SK-N-SH treated with all-trans-retinoic acid at 6 μM for 48 hours (cell line): ENCODE measurements around the gene ABHD17C.

Experiments
- ATAC-seq: fragments of 200-7000 bp; cut with Tn5 transposase; 3 replicates; pipeline ENCODE4 v1.9.1; 2020; ENCODE audit warnings: mild to moderate bottlenecking, moderate library complexity
- BACH2 ChIP-seq: fragments of 250-450 bp; sonication (Bioruptor Pico); IDR thresholded peaks from 2 replicates; pipeline ENCODE4 v1.9.0; 2021; ENCODE audit warnings: mild to moderate bottlenecking, borderline replicate concordance
- CREB5 ChIP-seq: fragments of 250-450 bp; sonication (Bioruptor Pico); IDR thresholded peaks from 2 replicates; pipeline ENCODE4 v1.5.1; 2020; ENCODE audit warnings: low read depth, mild to moderate bottlenecking, moderate library complexity
- CSDC2 ChIP-seq: fragments of 250-450 bp; sonication (Bioruptor Pico); IDR thresholded peaks from 2 replicates; pipeline ENCODE4 v1.5.0; 2020; ENCODE audit warnings: mild to moderate bottlenecking, moderate library complexity
- CSRNP3 ChIP-seq: fragments of 250-450 bp; sonication (Bioruptor Pico); IDR thresholded peaks from 2 replicates; pipeline ENCODE4 v1.5.1; 2021; ENCODE audit warnings: mild to moderate bottlenecking, moderate library complexity
- ESRRG ChIP-seq: fragments of 250-450 bp; sonication (Bioruptor Pico); IDR thresholded peaks from 2 replicates; pipeline ENCODE4 v1.6.1; 2021; ENCODE audit warnings: mild to moderate bottlenecking
- GLIS3 ChIP-seq: fragments of 250-450 bp; sonication (Bioruptor Pico); IDR thresholded peaks from 2 replicates; pipeline ENCODE4 v1.5.0; 2020; ENCODE audit warnings: mild to moderate bottlenecking, moderate library complexity
- ISL1 ChIP-seq: fragments of 250-450 bp; sonication (Bioruptor Pico); IDR thresholded peaks from 2 replicates; pipeline ENCODE4 v2.1.2; 2022; ENCODE audit warnings: mild to moderate bottlenecking, moderate library complexity
- OSR1 ChIP-seq: fragments of 250-450 bp; sonication (Bioruptor Pico); IDR thresholded peaks from 2 replicates; pipeline ENCODE4 v1.8.0; 2022; ENCODE audit warnings: moderate library complexity, mild to moderate bottlenecking, inconsistent platforms
- PATZ1 ChIP-seq: fragments of 250-450 bp; sonication (Bioruptor Pico); IDR thresholded peaks from 2 replicates; pipeline ENCODE4 v1.8.0; 2020; ENCODE audit warnings: mild to moderate bottlenecking, moderate library complexity, borderline replicate concordance
- PPARA ChIP-seq: fragments of 250-450 bp; sonication (Bioruptor Pico); IDR thresholded peaks from 2 replicates; pipeline ENCODE4 v1.5.0; 2020; ENCODE audit warnings: mild to moderate bottlenecking, borderline replicate concordance
- RARB ChIP-seq: fragments of 250-450 bp; sonication (Bioruptor Pico); IDR thresholded peaks from 2 replicates; pipeline ENCODE4 v1.8.0; 2021; ENCODE audit warnings: mild to moderate bottlenecking, moderate library complexity
- TCF4 ChIP-seq: fragments of 250-450 bp; sonication (Bioruptor Pico); IDR thresholded peaks from 2 replicates; pipeline ENCODE4 v1.8.0; 2021; ENCODE audit warnings: mild to moderate bottlenecking, moderate library complexity, borderline replicate concordance
- ZFP30 ChIP-seq: fragments of 450-650 bp; formaldehyde crosslinking; IDR thresholded peaks from 2 replicates; pipeline ENCODE4 v1.5.0; 2022; ENCODE audit warnings: mild to moderate bottlenecking, moderate library complexity
- ZNF565 ChIP-seq: fragments of 450-650 bp; formaldehyde crosslinking; conservative IDR thresholded peaks from 2 replicates; pipeline ENCODE4 v1.5.0; 2020; ENCODE audit warnings: low read depth, mild to moderate bottlenecking, moderate library complexity
- ZNF70 ChIP-seq: fragments of 450-650 bp; formaldehyde crosslinking; IDR thresholded peaks from 2 replicates; pipeline ENCODE4 v1.5.0; 2020; ENCODE audit warnings: mild to moderate bottlenecking, moderate library complexity
- ZNF8 ChIP-seq: fragments of 450-650 bp; formaldehyde crosslinking; IDR thresholded peaks from 2 replicates; pipeline ENCODE4 v1.5.0; 2020; ENCODE audit warnings: mild to moderate bottlenecking, moderate library complexity
- TF ChIP-seq, protein P1 (sequence below): fragments of 250-450 bp; sonication (Bioruptor Pico); IDR thresholded peaks from 2 replicates; pipeline ENCODE4 v1.8.0; 2021; ENCODE audit warnings: low read depth, mild to moderate bottlenecking, moderate library complexity, borderline replicate concordance
- TF ChIP-seq, protein P2 (sequence below): fragments of 250-450 bp; sonication (Bioruptor Pico); IDR thresholded peaks from 2 replicates; pipeline ENCODE4 v1.5.0; 2020; ENCODE audit warnings: mild to moderate bottlenecking, moderate library complexity

ABHD17C gene

GRCh38 chr15:80777826-80778620 lies 82.9 kb downstream of the ABHD17C start (continued):
- TF ChIP-seq CREB5 (CRISPR knock-in tag) = no peak
- no peak for TF ChIP-seq OSR1 (CRISPR knock-in tag)
- no peak for TF ChIP-seq CSRNP3 (CRISPR knock-in tag)
- TF ChIP-seq PATZ1 (CRISPR knock-in tag) = no peak
- no peak for TF ChIP-seq ZNF8 (CRISPR knock-in tag)
- TF ChIP-seq, all 23 proteins: peak for 0

DNA sequence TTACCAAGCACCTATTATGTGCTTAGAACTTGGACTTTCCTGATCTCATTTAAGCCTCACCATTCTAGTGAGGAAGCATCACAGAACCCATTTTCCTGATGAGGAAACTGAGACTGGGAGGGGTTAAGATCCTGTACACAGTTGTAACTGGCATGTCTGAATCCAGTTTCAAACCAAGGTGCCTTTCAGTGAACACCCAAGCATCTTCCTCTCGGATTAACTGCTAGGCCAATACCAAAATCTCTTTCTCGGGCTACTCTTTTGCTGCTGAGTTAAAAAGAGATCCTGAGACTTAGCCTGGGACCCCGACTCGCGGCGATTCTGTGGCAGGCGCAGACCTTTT lies 83.5 kb downstream of the ABHD17C start:
- TF ChIP-seq RARB (CRISPR knock-in tag) = no peak
- TF ChIP-seq TCF4 (CRISPR knock-in tag) = no peak
- TF ChIP-seq CSRNP3 (CRISPR knock-in tag) = no peak
- TF ChIP-seq ZNF565 (CRISPR knock-in tag) = no peak
- TF ChIP-seq, protein P1, sequence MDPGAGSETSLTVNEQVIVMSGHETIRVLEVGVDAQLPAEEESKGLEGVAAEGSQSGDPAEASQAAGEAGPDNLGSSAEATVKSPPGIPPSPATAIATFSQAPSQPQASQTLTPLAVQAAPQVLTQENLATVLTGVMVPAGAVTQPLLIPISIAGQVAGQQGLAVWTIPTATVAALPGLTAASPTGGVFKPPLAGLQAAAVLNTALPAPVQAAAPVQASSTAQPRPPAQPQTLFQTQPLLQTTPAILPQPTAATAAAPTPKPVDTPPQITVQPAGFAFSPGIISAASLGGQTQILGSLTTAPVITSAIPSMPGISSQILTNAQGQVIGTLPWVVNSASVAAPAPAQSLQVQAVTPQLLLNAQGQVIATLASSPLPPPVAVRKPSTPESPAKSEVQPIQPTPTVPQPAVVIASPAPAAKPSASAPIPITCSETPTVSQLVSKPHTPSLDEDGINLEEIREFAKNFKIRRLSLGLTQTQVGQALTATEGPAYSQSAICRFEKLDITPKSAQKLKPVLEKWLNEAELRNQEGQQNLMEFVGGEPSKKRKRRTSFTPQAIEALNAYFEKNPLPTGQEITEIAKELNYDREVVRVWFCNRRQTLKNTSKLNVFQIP (CRISPR knock-in tag) = no peak
- no peak for TF ChIP-seq CSDC2 (CRISPR knock-in tag)
- TF ChIP-seq ZFP30 (CRISPR knock-in tag) = no peak
- TF ChIP-seq, protein P2, sequence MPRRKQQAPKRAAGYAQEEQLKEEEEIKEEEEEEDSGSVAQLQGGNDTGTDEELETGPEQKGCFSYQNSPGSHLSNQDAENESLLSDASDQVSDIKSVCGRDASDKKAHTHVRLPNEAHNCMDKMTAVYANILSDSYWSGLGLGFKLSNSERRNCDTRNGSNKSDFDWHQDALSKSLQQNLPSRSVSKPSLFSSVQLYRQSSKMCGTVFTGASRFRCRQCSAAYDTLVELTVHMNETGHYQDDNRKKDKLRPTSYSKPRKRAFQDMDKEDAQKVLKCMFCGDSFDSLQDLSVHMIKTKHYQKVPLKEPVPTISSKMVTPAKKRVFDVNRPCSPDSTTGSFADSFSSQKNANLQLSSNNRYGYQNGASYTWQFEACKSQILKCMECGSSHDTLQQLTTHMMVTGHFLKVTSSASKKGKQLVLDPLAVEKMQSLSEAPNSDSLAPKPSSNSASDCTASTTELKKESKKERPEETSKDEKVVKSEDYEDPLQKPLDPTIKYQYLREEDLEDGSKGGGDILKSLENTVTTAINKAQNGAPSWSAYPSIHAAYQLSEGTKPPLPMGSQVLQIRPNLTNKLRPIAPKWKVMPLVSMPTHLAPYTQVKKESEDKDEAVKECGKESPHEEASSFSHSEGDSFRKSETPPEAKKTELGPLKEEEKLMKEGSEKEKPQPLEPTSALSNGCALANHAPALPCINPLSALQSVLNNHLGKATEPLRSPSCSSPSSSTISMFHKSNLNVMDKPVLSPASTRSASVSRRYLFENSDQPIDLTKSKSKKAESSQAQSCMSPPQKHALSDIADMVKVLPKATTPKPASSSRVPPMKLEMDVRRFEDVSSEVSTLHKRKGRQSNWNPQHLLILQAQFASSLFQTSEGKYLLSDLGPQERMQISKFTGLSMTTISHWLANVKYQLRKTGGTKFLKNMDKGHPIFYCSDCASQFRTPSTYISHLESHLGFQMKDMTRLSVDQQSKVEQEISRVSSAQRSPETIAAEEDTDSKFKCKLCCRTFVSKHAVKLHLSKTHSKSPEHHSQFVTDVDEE = no peak
- TF ChIP-seq GLIS3 = no peak
- no peak for TF ChIP-seq ESRRG (CRISPR knock-in tag)
- TF ChIP-seq BACH2 (CRISPR knock-in tag) = no peak
- no peak for TF ChIP-seq PPARA
- ATAC-seq = no peak

GRCh38 chr15:80778964-80779657 lies 84.0 kb downstream of the ABHD17C start, which contains the start of gene CEMIP:
Gene CEMIP, plus strand, starts transcription at chr15:80779370. Its CDS starts 94,510 bp downstream, at chr15:80873880.
- no peak for TF ChIP-seq ZNF70 (CRISPR knock-in tag)
- 0 out of 2 replicates have a peak, but pooled peaks have one; percentile 28 for TF ChIP-seq PATZ1 (CRISPR knock-in tag)
- no peak for TF ChIP-seq ISL1 (CRISPR knock-in tag)
- peak; percentile 89 for ATAC-seq
